Activated naive CD4-positive, alpha-beta T cell treated with anti-CD3 and anti-CD28 coated beads, Interleukin-2, amount 50 U/mL, for 72 hours (primary cell): ENCODE results near the gene IL1RL1. TPM values are rescaled to one million over a fixed set of nuclear protein-coding genes. Genes with fewer than 3 reads are reported as not detected.
A peak's percentile ranks its signal among the peaks of the same experiment; 100 is the strongest.

ENCODE experiments used
- ATAC-seq, 2 donors: fragments of 150-1000 bp; cut with Tn5 transposase; 2 replicates each; pipeline ENCODE4 v1.10.0; 2021; ENCODE audit warnings: mild to moderate bottlenecking in 2 of 2, moderate library complexity in 2 of 2
- DNase-seq, 2 donors: peaks; one replicate each; pipeline ENCODE4 v3.0.0; 2021 to 2022; ENCODE audit warnings: low spot score in 2 of 2
- H3K27ac Mint-ChIP-seq, 2 donors: one replicate each; pipeline ENCODE4 v1.8.0; 2022; ENCODE audit warnings: mild to moderate bottlenecking in 2 of 2, mixed read lengths in 2 of 2
- H3K36me3 Mint-ChIP-seq, 2 donors: one replicate each; pipeline ENCODE4 v1.8.0; 2022; ENCODE audit warnings: mixed read lengths in 2 of 2
- H3K9me3 Mint-ChIP-seq, 2 donors: one replicate each; pipeline ENCODE4 v1.8.0; 2022; ENCODE audit warnings: mixed read lengths in 2 of 2
- total RNA-seq, 2 donors: library from RNA; stranded (reverse); gene quantifications; one replicate each; pipeline ENCODE4 v1.2.3, GENCODE V29; 2022

IL1RL1 gene
- total RNA-seq, 2 donors from 2014 or later = 0.74 to 1.0 TPM

DNA sequence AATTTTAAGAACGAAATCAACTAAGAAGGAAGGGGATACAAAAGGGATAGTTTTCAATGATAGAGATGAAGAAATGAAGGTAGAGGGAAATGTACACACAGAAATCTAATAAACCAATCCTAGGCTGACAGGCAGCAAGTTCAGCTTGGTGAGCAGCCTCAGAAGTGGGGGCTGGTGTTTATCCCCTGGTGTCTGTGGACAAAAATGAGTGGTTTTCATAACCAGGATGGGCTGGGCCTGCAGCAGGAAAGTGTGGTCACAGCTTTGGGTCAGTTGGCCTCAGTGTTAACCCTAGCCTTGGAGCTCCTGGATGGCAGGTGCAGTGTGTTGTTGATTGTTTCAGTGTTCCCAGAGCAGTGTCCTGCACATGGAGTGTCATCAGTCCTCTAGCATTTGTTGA lies 58.5 kb downstream of the IL1RL1 start:
- H3K27ac Mint-ChIP-seq = no peak overlapping the region
- peaks cover 13 to 22% of the 10 kb centered on the region in 2 donors for H3K9me3 Mint-ChIP-seq
- DNase-seq (no peak), ATAC-seq (no peak)
- peaks cover 37 to 87% of the 10 kb centered on the region in 2 donors for H3K36me3 Mint-ChIP-seq

- H3K27ac Mint-ChIP-seq = peak overlapping the region in 1 of 2 donors; percentile 13
- no peak for DNase-seq
- ATAC-seq = peak in 1 of 2 donors; percentile 32
- peaks cover 4 to 34% of the 10 kb centered on the region in 2 donors for H3K9me3 Mint-ChIP-seq
- H3K36me3 Mint-ChIP-seq = peaks cover 43 to 85% of the 10 kb centered on the region in 2 donors
These were observed 64.8 kb downstream of the IL1RL1 start for GRCh38 chr2:102376052-102376591.

- ATAC-seq (no peak), DNase-seq (no peak)
- Mint-ChIP-seq H3K27ac (no peak overlapping the region), H3K36me3 (peaks cover 59 to 88% of the 10 kb centered on the region in 2 donors), H3K9me3 (peaks cover 12 to 32% of the 10 kb centered on the region in 2 donors)
These were observed 72.4 kb downstream of the IL1RL1 start for GRCh38 chr2:102383722-102384121.

GRCh38 chr2:102385522-102385921 lies 74.2 kb downstream of the IL1RL1 start:
- H3K36me3 Mint-ChIP-seq = peaks cover 54 to 88% of the 10 kb centered on the region in 2 donors
- ATAC-seq = no peak
- no peak overlapping the region for H3K27ac Mint-ChIP-seq
- DNase-seq = no peak
- peaks cover 12 to 25% of the 10 kb centered on the region in 2 donors for H3K9me3 Mint-ChIP-seq

GRCh38 chr2:102386004-102386403 lies 74.6 kb downstream of the IL1RL1 start:
- no peak for ATAC-seq
- no peak for DNase-seq
- peaks cover 12 to 24% of the 10 kb centered on the region in 2 donors for H3K9me3 Mint-ChIP-seq

GRCh38 chr2:102386867-102387541 lies 75.6 kb downstream of the IL1RL1 start:
- ATAC-seq (no peak), DNase-seq (no peak)
- Mint-ChIP-seq H3K36me3 (peaks cover 49 to 86% of the 10 kb centered on the region in 2 donors), H3K9me3 (peaks cover 12 to 24% of the 10 kb centered on the region in 2 donors), H3K27ac (peak overlapping the region in 1 of 2 donors; percentile 70)

More at GRCh38 chr2:102386004-102386403, 74.6 kb downstream of the IL1RL1 start:
- Mint-ChIP-seq H3K27ac (no peak overlapping the region), H3K36me3 (peaks cover 49 to 86% of the 10 kb centered on the region in 2 donors)

GRCh38 chr2:102387763-102388546 lies 76.6 kb downstream of the IL1RL1 start:
- H3K9me3 Mint-ChIP-seq = peaks cover 12 to 20% of the 10 kb centered on the region in 2 donors
- DNase-seq = no peak
- H3K27ac Mint-ChIP-seq = peak overlapping the region; percentile 16 to 70
- ATAC-seq = peak in 1 of 2 donors; percentile 16
- peaks cover 49 to 81% of the 10 kb centered on the region in 2 donors for H3K36me3 Mint-ChIP-seq

DNA sequence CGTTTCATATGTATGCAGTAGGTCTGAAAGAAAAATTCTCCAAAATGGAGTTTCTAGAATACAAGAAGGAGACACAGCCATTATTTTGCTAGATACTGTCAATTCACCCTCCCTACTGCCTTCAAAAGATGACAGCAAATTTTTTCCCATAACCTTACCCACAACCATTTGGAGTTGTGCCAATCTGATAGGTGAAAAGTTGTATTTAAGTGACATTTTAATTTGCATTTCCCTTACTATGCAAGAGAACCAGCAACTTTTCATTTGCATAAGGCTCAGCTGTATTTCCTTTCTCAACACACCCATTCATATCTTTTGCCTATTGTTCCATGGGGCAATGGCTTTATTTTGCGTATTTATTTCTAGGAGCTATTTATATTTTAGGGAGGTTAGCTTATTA lies 80.2 kb downstream of the IL1RL1 start:
- H3K27ac Mint-ChIP-seq = no peak overlapping the region
- peak; percentile 22 to 46 for ATAC-seq
- no peaks in the 10 kb centered on the region for H3K9me3 Mint-ChIP-seq
- no peak for DNase-seq
- H3K36me3 Mint-ChIP-seq = peaks cover 20 to 45% of the 10 kb centered on the region in 2 donors

GRCh38 chr2:102392096-102392495 lies 80.7 kb downstream of the IL1RL1 start:
- peaks cover 16 to 39% of the 10 kb centered on the region in 2 donors for H3K36me3 Mint-ChIP-seq
- ATAC-seq (no peak), DNase-seq (no peak)
- no peaks in the 10 kb centered on the region for H3K9me3 Mint-ChIP-seq
- no peak overlapping the region for H3K27ac Mint-ChIP-seq

- Mint-ChIP-seq H3K27ac (no peak overlapping the region), H3K9me3 (no peaks in the 10 kb centered on the region), H3K36me3 (peaks cover 8 to 31% of the 10 kb centered on the region in 2 donors)
- no peak for ATAC-seq
- DNase-seq = no peak
These were observed 81.6 kb downstream of the IL1RL1 start for GRCh38 chr2:102392942-102393341.

DNA sequence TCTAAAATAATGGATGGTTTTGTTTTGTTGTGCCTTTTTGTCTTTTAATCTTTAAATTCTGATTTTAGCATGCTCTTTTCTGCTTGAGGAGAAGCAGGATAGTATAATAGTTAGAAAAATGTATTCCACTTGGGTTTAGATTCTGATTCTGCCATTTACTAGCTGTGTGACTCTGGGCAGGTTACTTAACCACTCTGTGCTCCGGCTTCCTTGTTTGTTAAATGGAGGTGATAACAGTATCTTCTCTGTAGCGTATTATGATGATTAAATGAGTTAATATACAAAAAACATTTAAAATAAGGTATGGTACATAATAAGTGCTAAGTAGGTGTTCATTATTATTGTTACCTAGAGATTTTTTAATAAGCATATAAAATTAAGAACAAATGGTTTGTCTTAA lies 84.6 kb downstream of the IL1RL1 start:
- DNase-seq (no peak), ATAC-seq (no peak)
- Mint-ChIP-seq H3K36me3 (peaks cover 0 to 14% of the 10 kb centered on the region in 2 donors), H3K9me3 (no peaks in the 10 kb centered on the region), H3K27ac (no peak overlapping the region)

- Mint-ChIP-seq H3K36me3 (peaks cover 0 to 3% of the 10 kb centered on the region in 2 donors), H3K27ac (no peak overlapping the region), H3K9me3 (no peaks in the 10 kb centered on the region)
- ATAC-seq (no peak), DNase-seq (no peak)
These were observed 85.8 kb downstream of the IL1RL1 start for GRCh38 chr2:102397209-102397608.

- DNase-seq (no peak), ATAC-seq (peak in 1 of 2 donors; percentile 59)
- no peak overlapping the region for H3K27ac Mint-ChIP-seq
- no peaks in the 10 kb centered on the region for H3K36me3 Mint-ChIP-seq
- H3K9me3 Mint-ChIP-seq = no peaks in the 10 kb centered on the region
These were observed 88.3 kb downstream of the IL1RL1 start for GRCh38 chr2:102399499-102400141.

GRCh38 chr2:102401456-102401855 lies 90.1 kb downstream of the IL1RL1 start:
- ATAC-seq (no peak), DNase-seq (no peak)
- Mint-ChIP-seq H3K36me3 (no peaks in the 10 kb centered on the region), H3K27ac (no peak overlapping the region), H3K9me3 (no peaks in the 10 kb centered on the region)
